ENCODE data around the gene SCCPDH. TPM values are rescaled to one million over a fixed set of nuclear protein-coding genes. Genes with fewer than 3 reads are reported as not detected.
"Not testable (repeated sequence)": the region's sequence is repeated elsewhere in the genome, so short reads cannot be mapped to it uniquely, and the experiment has no call there.

Gene SCCPDH
- polyA plus RNA-seq, 1 donor, result 37.1 TPM

- DNase-seq (ENCODE audit: low read depth), result no peak
Measured at GRCh38 chr1:246705368-246705767, 18.8 kb upstream of the SCCPDH start.

DNA sequence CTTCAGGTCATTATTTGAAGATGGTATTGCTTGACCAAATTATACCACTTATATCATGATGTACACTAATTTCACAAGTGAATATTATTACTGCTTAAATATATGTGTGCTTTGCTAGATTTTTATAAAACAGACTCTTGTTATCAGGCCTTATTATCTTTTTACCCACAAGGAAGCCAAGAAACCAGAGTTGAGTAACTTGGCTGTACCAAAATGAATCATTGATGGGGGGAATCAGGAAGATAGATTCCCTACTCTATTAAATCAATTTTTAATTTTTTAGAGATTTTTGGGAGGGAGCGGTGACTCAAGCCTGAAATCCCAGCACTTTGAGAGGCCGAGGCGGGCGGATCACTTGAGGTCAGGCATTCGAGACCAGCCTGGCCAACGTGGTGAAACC, 16.0 kb upstream of the SCCPDH start:
- DNase-seq (ENCODE audit: low read depth), result no peak

GRCh38 chr1:246709196-246709595, 15.0 kb upstream of the SCCPDH start:
- DNase-seq (ENCODE audit: low read depth), result no peak

DNA sequence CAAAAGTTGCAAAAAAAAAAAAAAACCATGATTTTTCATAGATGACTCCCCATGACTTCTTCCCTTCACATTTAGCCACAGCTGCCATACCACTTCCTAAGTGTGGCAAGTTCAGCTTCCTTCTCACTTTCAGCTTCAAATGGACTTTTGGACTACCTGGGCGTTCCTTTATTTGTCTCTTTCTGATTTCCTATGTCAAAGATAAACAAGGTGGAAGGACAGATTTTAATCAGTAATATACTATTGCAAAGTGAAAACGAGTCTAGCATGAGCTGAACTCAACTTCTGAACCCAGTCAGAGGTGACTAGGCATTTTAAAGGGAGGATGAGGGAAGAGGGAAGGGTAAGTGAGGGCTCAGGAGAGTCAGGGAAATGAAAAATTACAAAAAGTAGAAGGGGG, 14.4 kb upstream of the SCCPDH start:
- DNase-seq (ENCODE audit: low read depth), result no peak

- DNase-seq (ENCODE audit: low read depth), result no peak
Measured at GRCh38 chr1:246711548-246712003, 12.6 kb upstream of the SCCPDH start.

DNA sequence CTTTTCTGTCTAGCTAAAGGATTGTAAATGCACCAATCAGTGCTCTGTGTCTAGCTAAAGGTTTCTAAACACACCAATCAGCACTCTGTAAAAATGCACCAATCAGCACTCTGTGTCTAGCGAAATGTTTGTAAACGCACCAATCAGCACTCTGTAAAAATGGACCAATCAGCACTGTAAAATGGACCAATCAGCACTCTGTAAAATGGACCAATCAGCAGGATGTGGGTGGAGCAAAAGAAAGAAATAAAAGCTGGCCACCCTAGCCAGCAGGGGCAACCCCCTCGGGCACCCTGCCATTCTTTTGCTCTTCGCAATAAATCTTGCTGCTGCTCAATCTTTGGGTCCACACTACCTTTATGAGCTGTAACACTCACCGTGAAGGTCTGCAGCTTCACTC, 11.8 kb upstream of the SCCPDH start:
- DNase-seq (ENCODE audit: low read depth), result not testable (repeated sequence)

DNA sequence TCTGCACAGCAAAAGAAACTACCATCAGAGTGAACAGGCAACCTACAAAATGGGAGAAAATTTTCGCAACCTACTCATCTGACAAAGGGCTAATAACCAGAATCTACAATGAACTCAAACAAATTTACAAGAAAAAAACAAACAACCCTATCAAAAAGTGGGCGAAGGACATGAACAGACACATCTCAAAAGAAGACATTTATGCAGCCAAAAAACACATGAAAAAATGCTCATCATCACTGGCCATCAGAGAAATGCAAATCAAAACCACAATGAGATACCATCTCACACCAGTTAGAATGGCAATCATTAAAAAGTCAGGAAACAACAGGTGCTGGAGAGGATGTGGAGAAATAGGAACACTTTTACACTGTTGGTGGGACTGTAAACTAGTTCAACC, 4.8 kb upstream of the SCCPDH start:
- DNase-seq (ENCODE audit: low read depth), result not testable (repeated sequence)

DNA sequence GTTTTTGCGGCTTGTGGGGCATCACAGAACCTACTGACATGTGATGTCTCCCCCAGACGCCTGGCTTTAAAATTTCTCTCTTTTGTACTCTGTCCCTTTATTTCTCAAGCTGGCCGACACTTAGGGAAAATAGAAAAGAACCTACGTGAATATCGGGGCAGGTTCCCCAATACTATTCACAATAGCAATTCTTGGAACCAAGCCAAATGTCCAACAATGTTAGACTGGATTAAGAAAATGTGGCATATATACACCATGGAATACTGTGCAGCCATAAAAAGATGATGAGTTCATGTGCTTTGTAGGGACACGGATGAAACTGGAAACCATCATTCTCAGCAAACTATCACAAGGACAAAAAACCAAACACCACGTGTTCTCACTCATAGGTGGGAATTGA, 3.4 kb upstream of the SCCPDH start:
- DNase-seq (ENCODE audit: low read depth), result not testable (repeated sequence)

GRCh38 chr1:246722720-246723119, 1.5 kb upstream of the SCCPDH start:
- DNase-seq (ENCODE audit: low read depth), result no peak

- no peak for DNase-seq (ENCODE audit: low read depth)
Measured at GRCh38 chr1:246724731-246725095, 504 bp downstream of the SCCPDH start.

GRCh38 chr1:246725191-246725590, 982 bp downstream of the SCCPDH start:
- DNase-seq (ENCODE audit: low read depth), result no peak

DNA sequence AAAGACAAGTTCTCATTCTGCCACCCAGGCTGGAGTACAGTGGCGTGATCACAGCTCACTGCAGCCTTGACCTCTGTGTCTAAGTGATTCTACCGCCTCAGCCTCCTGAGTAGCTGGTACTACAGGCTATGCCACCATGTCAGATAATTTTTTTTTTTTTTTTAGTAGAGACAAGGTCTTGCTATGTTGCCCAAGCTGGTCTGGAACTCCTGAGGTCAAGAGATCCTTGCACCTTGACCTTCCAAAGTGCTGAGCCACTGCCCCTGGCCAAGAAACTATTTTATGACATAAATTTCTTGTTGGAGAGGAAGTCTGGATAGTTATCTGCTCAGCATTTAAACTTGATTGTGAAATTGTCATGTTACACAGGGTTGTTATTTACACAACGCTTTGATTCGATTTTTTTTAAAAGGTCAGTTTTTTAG, 2.1 kb downstream of the SCCPDH start:
- no peak for DNase-seq (ENCODE audit: low read depth)

DNA sequence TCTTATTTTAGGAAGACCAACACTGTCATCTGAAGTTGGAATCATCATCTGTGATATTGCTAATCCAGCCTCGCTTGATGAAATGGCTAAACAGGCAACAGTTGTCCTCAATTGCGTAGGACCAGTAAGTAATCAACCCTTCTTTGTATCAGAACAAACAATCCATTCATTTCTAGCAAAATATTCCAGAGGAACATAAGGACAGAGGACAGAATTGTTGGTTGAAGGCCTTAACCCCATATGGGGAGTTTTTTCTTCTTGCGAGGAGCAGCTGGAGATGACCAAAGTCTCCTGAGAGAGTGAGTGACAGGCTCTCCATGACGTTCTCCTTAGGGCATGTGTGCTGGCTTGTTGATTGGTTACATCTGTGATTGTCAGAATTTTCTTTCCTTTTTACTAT, 2.7 kb downstream of the SCCPDH start:
- DNase-seq (ENCODE audit: low read depth), result no peak

DNA sequence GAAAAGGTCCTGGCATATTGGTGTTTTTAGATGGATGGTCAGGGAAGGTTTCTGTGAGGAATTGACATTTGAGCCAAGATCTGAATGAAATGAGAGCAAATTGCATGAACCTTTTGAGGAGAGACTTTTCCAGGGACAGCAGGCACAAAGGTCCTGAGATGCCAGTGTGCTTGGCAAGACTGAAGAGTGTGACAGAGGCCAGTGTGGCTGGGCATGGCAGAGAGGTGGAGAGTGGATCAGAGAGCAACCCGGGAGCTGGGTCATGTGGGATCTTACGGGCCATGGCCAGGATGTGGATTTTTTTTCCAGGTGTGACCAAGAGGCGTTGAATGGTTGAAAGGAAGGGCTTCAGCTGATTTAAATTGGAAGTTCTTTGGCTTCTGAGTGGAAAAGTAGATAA, 3.4 kb downstream of the SCCPDH start:
- DNase-seq (ENCODE audit: low read depth), result no peak

- DNase-seq (ENCODE audit: low read depth), result no peak
Measured at GRCh38 chr1:246728311-246728710, 4.1 kb downstream of the SCCPDH start.

DNA sequence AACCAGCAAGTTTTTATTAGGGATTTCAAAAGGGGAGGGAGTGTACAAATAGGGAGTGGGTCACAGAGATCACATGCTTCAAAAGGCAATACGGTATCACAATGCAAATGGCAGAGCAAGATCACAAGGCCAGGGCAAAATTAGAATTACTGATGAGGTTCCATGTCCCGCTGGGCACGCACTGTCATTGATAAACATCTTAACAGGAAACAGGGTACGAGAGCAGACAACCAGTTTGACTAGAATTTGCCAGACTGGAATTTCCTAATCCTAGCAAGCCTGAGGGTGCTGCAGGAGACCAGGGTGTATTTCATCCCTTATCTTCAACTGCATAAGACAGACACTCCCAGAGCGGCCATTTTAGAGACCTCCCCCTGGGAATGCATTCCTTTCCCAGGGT, 4.8 kb downstream of the SCCPDH start:
- DNase-seq (ENCODE audit: low read depth), result not testable (repeated sequence)

DNA sequence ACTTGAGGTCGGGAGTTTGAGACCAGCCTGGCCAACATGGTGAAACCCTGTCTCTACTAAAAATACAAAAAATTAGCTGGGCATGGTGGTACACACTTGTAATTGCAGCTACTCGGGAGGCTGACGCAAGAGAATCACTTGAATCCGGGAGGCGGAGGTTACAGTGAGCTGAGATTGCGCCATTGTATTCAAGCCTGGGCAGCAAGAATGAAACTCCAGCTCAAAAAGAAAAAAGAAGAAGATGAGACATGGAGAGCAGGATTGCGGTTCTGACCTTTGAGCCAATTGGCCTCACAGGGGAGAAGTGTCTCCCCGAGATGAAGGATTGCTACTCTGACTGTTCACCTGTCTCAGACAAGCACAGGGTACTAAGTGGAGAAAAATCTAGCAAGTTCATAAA, 6.6 kb downstream of the SCCPDH start:
- no peak for DNase-seq (ENCODE audit: low read depth)

- not testable (repeated sequence) for DNase-seq (ENCODE audit: low read depth)
Measured at GRCh38 chr1:246731873-246732272, 7.7 kb downstream of the SCCPDH start.

- DNase-seq (ENCODE audit: low read depth), result no peak
Measured at GRCh38 chr1:246733704-246734103, 9.5 kb downstream of the SCCPDH start.

DNA sequence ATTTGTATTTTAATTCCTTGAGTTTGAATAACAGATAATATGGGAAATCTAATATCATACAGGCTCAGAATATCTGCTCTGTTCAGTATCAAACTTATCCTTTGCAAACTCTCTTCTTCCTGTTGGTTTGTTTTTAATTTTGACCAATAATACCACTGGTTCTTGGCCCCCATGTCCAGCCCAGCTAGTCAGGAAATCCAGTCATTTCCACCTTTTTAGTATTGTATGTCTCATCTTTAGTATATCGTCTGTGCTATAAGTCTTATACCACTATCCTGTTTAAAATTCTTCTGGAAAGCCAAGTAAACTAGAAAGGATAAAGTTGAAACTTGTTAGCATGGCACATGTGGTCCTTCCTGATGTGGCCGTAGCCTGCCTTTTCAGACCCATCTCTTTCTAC, 10.7 kb downstream of the SCCPDH start:
- no peak for DNase-seq (ENCODE audit: low read depth)

DNA sequence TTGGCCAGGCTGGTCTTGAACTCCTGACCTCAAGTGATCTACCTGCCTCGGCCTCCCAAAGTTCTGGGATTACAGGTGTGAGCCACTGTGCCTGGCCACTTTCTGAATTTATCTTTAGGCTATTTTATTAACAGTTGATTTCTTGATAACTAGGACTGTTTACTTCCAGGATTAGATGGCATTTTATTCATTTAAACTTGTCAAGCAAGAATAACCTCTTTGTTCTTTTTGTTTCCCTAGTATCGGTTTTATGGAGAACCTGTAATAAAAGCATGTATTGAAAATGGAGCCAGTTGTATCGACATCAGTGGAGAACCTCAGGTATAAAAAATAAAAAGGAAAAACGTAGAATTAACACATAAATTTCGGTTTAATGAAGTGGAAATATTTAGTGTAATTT, 11.5 kb downstream of the SCCPDH start:
- DNase-seq (ENCODE audit: low read depth), result no peak

DNA sequence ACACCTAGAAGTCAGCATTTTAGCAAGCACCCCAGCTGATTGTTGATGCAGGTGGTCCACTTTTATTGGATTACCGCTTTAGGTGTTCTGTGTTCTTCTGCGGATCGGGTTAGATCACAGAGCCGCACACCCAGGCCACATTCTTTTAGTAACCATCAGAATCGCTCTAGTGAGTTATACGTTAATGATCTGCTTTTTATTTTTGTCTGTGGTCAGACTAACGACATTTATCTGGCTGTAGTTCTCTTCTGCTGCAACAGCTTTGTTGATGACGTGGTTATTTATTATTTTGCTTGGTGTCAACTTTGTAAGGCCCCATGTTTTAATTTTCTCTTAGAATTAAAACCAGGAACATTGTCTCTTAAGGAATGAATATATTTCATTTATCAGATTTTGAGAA, 18.2 kb downstream of the SCCPDH start:
- DNase-seq (ENCODE audit: low read depth), result no peak

- DNase-seq (ENCODE audit: low read depth), result not testable (repeated sequence)
Measured at GRCh38 chr1:246746155-246746554, 21.9 kb downstream of the SCCPDH start.

- DNase-seq (ENCODE audit: low read depth), result no peak
Measured at GRCh38 chr1:246748006-246748405, 23.8 kb downstream of the SCCPDH start.

GRCh38 chr1:246748867-246749266, 24.7 kb downstream of the SCCPDH start:
- DNase-seq (ENCODE audit: low read depth), result no peak
